GM12873 (cell line): Measurements from ENCODE around the gene ZG16B.

ENCODE experiments used
- TF ChIP-seq, protein P1 (sequence below): IDR thresholded peaks from 2 replicates; pipeline ENCODE4 v1.5.1; 2012; ENCODE audit warnings: low read depth, mild to moderate bottlenecking, moderate library complexity, low read length, control low read depth; ENCODE audit not compliant: insufficient read depth; ENCODE audit errors: missing control alignments

ZG16B gene

GRCh38 chr16:2808181-2808580 lies 21.9 kb upstream of the ZG16B start:
- TF ChIP-seq, protein P1, sequence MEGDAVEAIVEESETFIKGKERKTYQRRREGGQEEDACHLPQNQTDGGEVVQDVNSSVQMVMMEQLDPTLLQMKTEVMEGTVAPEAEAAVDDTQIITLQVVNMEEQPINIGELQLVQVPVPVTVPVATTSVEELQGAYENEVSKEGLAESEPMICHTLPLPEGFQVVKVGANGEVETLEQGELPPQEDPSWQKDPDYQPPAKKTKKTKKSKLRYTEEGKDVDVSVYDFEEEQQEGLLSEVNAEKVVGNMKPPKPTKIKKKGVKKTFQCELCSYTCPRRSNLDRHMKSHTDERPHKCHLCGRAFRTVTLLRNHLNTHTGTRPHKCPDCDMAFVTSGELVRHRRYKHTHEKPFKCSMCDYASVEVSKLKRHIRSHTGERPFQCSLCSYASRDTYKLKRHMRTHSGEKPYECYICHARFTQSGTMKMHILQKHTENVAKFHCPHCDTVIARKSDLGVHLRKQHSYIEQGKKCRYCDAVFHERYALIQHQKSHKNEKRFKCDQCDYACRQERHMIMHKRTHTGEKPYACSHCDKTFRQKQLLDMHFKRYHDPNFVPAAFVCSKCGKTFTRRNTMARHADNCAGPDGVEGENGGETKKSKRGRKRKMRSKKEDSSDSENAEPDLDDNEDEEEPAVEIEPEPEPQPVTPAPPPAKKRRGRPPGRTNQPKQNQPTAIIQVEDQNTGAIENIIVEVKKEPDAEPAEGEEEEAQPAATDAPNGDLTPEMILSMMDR = no peak

DNA sequence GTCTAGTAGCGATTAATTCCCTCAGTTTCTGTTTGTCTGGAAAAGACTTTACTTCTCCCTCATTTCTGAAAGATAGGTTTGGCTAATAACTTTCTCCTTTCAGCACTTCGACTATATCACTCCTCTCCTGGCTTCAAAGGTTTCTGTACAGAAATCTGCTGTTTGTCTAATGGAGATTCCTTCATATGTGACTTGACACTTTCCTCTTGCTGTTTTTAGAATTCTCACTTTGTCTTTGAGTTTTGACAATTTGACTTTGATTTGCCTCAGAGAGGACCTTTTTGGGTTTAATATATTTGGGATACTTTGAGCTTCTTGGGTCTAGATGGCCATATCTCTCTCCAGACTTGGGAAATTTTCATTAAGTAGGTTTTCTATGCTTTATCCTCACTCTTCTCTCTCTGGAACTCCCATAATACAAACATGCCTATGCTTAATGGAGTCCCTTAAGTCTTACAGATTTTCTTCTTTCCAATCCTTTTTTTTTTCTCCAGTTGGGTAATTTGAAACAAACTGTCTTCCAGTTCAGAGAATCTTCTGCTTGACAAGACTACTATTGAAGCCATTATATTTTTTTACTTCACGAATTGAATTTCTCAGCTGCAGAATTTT lies 20.8 kb upstream of the ZG16B start:
- TF ChIP-seq, protein P1 = no peak

DNA sequence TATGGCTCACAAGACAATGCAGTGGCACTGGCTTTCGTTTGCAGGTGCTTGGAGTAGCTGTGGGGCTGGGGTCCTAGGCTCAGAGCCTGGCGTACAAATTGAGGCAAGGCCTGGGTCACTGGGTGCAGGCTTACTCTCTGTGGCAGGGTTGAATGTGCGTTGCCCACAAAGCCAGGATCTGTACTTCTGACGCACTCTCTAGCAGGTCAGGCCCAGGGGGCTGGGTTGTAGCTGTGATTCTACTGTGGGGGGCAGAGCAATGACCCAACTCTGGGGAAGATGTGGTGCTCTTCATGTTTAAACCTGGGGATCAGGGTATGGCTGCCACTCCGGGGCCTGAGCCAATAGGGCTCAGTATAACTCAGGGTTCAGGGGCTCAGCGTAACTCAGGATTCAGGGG lies 19.5 kb upstream of the ZG16B start:
- TF ChIP-seq, protein P1 = no peak

DNA sequence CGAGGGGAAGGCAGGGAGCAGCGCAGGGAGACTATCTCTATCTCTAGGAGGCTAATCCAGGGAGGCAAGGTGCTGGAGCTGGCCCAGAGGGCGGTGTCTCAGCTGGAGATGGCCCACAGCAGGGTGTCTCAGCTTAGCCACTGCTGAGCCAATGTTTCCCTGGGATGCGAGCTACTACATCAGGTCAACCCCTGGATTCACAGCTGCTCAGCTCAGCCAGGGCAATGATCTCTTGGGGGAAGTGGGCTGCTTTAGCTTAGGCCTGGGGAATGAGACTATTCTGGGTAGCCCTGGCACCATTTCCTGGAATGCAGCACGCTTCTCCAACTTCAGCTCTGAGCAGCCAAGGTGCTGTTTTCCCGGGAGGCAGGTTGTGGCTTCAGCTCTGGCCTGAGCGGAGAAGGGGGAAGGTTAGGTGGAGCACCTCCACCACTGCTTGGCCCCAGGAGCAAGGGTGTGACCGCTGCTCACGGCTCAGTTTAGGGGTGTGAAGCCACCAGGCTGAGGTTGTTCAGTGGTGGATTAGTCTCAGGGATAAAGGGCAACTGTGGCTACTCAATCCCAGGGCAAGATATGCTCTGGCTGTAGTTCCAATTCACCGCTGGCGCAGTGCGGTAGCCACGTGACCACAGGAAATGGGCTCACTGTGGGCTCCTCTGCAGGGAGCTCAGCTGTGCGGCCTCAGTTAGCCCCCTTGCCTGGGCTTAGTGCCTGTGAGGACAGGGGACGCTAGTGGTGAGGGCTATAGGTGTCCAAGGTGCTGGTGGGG lies 18.2 kb upstream of the ZG16B start:
- TF ChIP-seq, protein P1 = no peak

DNA sequence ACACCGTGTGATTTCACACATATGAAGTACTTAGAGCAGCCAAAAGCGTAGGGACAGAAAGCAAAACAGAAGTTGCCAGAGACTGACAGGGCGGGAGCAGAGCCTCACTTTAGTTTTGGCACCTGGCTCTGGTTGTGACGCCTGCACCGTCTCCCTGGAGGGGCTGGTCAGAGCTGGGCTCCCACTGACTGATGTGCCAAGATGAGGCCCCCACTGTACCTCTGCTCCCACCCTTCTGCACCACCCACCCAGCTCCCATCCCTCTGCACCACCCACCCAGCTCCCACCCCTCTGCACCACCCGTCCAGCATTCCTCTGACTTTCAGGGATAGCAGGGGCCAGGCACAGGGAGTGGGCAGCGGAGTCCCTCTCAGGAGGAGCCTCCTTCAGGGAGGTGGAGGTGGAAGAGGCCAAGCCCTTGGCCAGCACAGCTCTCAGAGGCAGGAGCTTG lies 16.3 kb upstream of the ZG16B start:
- TF ChIP-seq, protein P1 = no peak

GRCh38 chr16:2814551-2815298 lies 15.4 kb upstream of the ZG16B start:
- TF ChIP-seq, protein P1 = no peak

DNA sequence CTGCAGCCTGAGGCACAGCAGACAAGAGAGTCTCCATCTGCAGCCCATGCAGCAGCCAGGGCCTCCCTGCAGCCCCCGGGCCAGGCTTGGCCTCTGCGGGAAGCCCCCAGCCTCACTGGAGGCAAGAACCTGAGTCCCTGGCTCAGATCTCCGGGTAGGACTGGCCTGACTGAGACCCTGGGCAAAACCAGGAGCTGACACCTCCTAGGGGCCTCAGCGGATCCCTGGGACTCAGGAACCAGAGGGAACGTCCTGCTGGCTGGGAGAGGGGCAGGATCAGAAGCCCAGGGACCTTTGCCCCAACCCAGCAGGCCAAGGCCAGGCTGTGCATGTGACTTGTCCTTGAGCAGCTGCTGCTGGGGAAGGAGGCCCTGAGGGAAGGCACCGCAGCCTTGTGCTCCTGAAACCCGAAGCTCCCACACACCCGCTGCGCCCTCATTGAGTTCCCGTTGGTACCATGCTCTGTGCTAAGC lies 14.8 kb upstream of the ZG16B start:
- TF ChIP-seq, protein P1 = no peak
